RPMI8226 (cell line): ENCODE data around the gene ESYT1.

ENCODE experiments used
- DNase-seq: peaks from one replicate; pipeline ENCODE4 v3.0.0-alpha.2; 2015

ESYT1 gene

DNA sequence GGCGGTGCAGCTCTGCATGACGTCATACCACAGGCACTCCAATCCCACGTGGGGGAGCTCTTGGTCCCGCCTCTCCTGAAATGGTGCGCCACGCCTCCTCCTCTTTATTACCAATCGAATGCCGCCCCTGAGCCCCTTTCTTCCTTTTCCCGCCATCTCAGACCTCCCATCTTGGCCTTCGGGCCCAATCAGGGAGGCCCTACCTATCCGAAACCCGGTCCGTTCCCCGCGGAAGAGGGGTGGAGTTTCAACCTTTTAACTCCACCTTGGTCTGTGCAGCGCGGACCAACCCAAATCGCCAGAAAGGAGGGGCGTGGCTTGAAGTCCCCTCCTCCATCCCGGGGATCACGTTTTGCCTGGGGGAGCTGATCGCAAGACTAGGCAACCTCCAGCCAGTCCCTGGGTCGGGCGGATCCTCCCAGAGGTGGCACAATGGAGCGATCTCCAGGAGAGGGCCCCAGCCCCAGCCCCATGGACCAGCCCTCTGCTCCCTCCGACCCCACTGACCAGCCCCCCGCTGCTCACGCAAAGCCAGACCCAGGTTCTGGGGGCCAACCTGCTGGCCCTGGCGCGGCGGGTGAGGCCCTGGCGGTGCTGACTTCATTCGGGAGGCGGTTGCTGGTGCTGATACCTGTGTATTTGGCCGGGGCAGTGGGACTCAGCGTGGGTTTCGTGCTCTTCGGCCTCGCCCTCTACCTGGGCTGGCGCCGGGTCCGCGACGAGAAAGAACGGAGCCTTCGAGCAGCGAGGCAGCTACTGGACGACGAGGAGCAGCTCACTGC, at the start of gene ESYT1:
Gene ESYT1, plus strand, starts transcription at position 380 of the 782 bp plus-strand sequence. Its CDS starts 53 bp downstream, at position 433.
- DNase-seq, result peak; percentile 99

DNA sequence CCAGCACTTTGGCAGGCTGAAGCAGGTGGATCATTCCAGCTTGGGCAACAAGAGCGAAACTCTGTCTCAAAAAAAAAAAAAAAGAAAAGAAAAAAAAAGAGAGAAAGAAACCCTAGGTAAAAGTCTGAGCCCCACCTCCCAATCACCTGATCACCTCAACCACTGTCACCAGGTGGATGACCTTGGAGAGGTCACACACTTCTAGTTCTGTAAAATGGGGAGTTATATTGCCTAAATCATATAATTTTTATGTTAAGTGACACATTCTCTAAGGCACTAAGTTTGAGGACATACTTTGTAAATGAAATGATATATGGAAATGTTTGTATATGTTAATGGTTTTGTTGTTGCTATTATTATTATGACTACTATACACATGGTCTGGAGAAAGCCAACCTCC, 49.6 kb upstream of the ESYT1 start:
- no peak for DNase-seq

GRCh38 chr12:56078931-56079722, 48.9 kb upstream of the ESYT1 start:
- peak; percentile 82 for DNase-seq

DNA sequence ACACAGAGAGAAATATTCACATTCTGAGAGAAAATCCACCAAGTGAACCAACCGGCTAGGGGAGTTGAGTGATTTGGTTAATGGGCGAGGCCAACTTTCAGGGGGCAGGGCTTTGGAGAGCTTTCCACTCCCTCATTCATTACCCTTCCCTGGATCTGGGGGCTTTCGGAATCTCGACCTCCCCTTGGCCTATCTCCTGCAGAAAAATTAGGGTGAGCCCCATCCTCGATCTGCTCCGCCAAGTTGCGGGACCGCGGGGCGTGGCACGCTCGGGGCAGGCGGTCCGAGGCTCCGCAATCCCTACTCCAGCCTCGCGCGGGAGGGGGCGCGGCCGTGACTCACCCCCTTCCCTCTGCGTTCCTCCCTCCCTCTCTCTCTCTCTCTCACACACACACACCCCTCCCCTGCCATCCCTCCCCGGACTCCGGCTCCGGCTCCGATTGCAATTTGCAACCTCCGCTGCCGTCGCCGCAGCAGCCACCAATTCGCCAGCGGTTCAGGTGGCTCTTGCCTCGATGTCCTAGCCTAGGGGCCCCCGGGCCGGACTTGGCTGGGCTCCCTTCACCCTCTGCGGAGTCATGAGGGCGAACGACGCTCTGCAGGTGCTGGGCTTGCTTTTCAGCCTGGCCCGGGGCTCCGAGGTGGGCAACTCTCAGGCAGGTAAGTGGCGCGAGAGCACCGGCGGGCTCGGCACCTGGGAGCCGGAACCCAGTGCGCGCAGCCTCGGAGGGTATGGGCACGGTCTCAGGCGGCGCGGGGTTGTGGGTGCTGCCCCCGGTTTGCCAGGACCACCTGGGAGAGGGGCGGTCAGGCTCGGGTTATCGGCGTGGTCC, 48.1 kb upstream of the ESYT1 start, which contains the start of gene ERBB3:
Gene ERBB3, plus strand, starts transcription at position 443 of the 833 bp plus-strand sequence. Its CDS starts 136 bp downstream, at position 579.
- peak; percentile 77 for DNase-seq

- no peak for DNase-seq
These were observed 47.4 kb upstream of the ESYT1 start for GRCh38 chr12:56080556-56081138.

DNA sequence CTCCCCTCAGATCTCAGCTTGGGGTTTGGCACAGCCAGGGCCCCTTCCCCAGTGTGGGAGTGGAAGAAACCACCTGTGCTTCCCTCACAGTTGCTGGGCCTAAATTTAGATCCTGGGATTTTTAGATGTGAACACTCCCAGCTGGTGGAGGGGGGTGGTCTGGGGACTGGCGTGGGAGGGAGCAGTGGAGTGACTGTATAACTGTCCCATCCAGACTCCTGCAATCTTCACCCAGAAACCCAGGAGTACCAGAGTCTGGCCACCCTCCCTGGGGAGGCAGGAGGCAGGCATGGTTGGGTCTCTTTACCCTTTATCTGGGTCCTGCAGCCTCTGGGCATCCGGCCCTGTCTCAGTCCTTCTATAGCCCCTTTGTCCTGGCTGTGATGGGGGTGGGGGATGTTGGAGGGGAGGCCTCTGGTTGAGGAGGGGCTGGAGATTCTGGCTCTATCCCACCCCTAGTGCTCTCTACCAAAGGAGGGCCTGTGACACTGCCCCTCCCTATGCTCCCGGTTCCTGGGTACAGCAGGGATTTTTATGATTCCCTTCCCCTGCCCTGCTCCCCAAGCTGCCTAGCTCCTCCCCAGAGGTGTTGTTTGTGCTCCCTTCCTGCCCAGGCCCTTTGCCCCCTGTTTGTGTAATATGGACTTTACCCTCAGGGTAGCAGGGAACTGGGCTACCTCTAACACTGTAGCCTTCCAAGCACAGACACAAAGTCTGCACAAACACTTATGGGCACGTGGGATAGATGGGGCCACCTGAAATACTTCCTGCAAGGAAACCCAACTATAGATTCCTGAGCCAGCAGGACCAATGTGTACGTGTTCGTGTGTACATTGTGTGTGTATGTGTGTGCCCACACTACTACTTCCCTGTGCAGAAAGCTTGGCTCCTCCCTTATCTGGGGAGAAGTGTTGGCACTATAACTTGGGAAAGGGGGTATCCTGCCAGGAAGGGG, 46.4 kb upstream of the ESYT1 start:
- no peak for DNase-seq

DNA sequence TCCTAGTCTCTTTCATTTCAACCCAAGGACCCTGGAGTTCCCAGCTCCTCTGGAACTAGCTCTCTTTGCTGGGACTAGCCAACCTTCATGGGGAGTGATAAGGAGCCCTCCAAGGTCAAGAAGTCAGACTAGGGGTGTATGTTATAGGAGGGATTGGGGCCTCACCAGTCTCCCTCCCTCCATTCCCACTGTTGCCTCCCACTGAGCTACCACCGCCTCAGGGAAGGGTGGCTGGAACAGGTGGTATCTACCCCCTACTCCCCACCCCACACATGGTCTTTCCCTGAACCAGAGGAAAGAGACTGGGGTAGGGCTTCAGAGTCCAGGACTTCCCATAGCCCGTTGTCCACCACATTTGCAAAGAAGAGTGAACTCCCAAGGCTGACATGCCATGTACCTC, 45.7 kb upstream of the ESYT1 start:
- no peak for DNase-seq

GRCh38 chr12:56082967-56083366, 45.1 kb upstream of the ESYT1 start:
- no peak for DNase-seq

DNA sequence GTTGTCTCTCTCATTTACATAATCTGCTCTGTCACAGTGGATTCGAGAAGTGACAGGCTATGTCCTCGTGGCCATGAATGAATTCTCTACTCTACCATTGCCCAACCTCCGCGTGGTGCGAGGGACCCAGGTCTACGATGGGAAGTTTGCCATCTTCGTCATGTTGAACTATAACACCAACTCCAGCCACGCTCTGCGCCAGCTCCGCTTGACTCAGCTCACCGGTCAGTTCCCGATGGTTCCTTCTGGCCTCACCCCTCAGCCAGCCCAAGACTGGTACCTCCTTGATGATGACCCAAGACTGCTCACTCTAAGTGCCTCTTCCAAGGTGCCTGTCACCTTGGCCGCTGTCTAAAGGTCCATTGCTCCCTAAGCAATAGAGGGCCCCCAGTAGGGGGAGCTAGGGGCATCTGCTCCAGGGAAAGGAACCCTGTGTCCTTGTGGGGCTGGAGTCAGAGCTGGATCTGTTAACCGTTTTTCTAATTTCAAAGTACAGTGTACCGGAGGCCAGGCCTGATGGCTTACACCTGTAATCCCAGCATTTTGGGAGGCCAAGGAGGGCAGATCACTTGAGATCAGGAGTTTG, 43.0 kb upstream of the ESYT1 start:
- DNase-seq, result peak; percentile 34

GRCh38 chr12:56086096-56086495, 42.0 kb upstream of the ESYT1 start:
- peak; percentile 19 for DNase-seq

GRCh38 chr12:56086608-56087007, 41.5 kb upstream of the ESYT1 start:
- DNase-seq, result no peak

- DNase-seq, result no peak
These were observed 40.8 kb upstream of the ESYT1 start for GRCh38 chr12:56087220-56087619.

DNA sequence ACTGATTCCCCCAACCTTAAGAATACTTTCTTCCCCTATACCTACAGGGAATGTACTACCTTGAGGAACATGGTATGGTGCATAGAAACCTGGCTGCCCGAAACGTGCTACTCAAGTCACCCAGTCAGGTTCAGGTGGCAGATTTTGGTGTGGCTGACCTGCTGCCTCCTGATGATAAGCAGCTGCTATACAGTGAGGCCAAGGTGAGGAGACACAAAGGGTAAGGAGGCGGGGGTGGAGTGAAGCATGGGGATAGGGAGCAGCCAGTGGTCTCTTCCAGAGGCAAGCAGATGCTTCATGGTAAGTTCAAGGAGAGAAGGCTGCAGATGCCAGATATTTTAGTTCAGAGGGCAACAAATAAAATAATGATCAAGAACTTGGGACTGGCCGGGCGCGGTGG, 30.3 kb upstream of the ESYT1 start:
- no peak for DNase-seq

- no peak for DNase-seq
These were observed 29.5 kb upstream of the ESYT1 start for GRCh38 chr12:56098592-56098991.

- no peak for DNase-seq
These were observed 28.3 kb upstream of the ESYT1 start for GRCh38 chr12:56099787-56100186.

DNA sequence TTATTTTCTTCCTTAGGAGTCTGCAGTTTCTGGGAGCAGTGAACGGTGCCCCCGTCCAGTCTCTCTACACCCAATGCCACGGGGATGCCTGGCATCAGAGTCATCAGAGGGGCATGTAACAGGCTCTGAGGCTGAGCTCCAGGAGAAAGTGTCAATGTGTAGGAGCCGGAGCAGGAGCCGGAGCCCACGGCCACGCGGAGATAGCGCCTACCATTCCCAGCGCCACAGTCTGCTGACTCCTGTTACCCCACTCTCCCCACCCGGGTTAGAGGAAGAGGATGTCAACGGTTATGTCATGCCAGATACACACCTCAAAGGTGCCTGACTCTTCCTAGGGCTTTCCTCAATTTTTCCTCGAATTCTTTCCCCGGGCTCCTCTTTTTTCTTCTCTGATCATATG, 27.0 kb upstream of the ESYT1 start:
- no peak for DNase-seq

- no peak for DNase-seq
These were observed 25.4 kb upstream of the ESYT1 start for GRCh38 chr12:56102683-56103065.

- DNase-seq, result no peak
These were observed 24.9 kb upstream of the ESYT1 start for GRCh38 chr12:56103066-56103711.

DNA sequence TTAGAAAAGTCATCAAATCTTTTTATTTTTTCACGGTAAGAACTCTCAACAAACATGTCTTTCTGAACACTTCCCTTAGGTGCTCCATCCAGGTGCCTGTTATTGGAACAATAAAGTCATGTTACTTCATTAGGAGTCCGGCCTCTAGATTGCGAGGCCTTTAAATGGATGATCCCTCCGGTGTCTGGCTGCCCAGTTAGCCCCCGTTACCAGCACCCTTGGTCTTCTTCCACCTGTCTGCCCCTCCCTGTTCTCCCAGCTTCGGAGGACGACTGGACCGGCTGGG, 24.3 kb upstream of the ESYT1 start:
- no peak for DNase-seq

- DNase-seq, result peak; percentile 99
These were observed 23.8 kb upstream of the ESYT1 start, which contains the start of gene PA2G4 for GRCh38 chr12:56104109-56104814. Gene PA2G4 (plus strand): TSS chr12:56104559. CDS start chr12:56104738, 179 bp downstream.
